NT2/D1 (cell line): ENCODE results near the gene TMEM179.

ENCODE experiments used
- DNase-seq: peaks from one replicate; pipeline ENCODE4 v3.0.0-alpha.2; 2011; ENCODE audit warnings: low read depth, low spot score
- H3K27me3 ChIP-seq: 2 replicates; pipeline ENCODE4 v1.6.0; 2011; ENCODE audit warnings: mild to moderate bottlenecking; ENCODE audit not compliant: insufficient read length, insufficient read depth
- H3K36me3 ChIP-seq: 2 replicates; pipeline ENCODE4 v1.6.1; 2011; ENCODE audit warnings: mild to moderate bottlenecking, low read length, mixed read lengths; ENCODE audit not compliant: insufficient read depth, insufficient read length
- H3K4me1 ChIP-seq: 2 replicates; pipeline ENCODE4 v1.5.1; 2011; ENCODE audit not compliant: insufficient read depth, insufficient read length
- H3K4me3 ChIP-seq: 2 replicates; pipeline ENCODE4 v1.5.1; 2011; ENCODE audit warnings: low read depth; ENCODE audit not compliant: insufficient read length
- H3K9ac ChIP-seq: 2 replicates; pipeline ENCODE4 v1.6.0; 2011; ENCODE audit warnings: low read depth; ENCODE audit not compliant: insufficient read length
- H3K9me3 ChIP-seq: 2 replicates; pipeline ENCODE4 v1.5.1; 2011; ENCODE audit warnings: mild to moderate bottlenecking, low read length; ENCODE audit not compliant: insufficient read depth
- SUZ12 ChIP-seq: IDR thresholded peaks from 2 replicates; pipeline ENCODE4 v1.6.1; 2011; ENCODE audit not compliant: insufficient read length, insufficient read depth; ENCODE audit errors: extremely low read depth
- YY1 ChIP-seq: IDR thresholded peaks from 2 replicates; pipeline ENCODE4 v1.6.1; 2011; ENCODE audit not compliant: insufficient read length, insufficient read depth
- ZNF274 ChIP-seq: IDR thresholded peaks from 2 replicates; pipeline ENCODE4 v1.6.1; 2011; ENCODE audit warnings: mild to moderate bottlenecking, low read depth, low read length

Gene TMEM179

GRCh38 chr14:104544362-104544961 is 60.1 kb downstream of the TMEM179 start:
- Histone ChIP-seq H3K4me1 (peaks cover 11% of the 10 kb centered on the region), H3K9me3 (no peaks in the 10 kb centered on the region), H3K9ac (no peak overlapping the region), H3K36me3 (no peaks in the 10 kb centered on the region), H3K27me3 (no peaks in the 10 kb centered on the region), H3K4me3 (no peak overlapping the region)
- DNase-seq, result no peak
- TF ChIP-seq SUZ12 (no peak), ZNF274 (no peak), YY1 (no peak)

- H3K9ac ChIP-seq, result no peak overlapping the region
- H3K27me3 ChIP-seq, result no peaks in the 10 kb centered on the region
- peaks cover 6% of the 10 kb centered on the region for H3K4me1 ChIP-seq
- TF ChIP-seq ZNF274, result no peak
- DNase-seq, result no peak
- no peak overlapping the region for H3K4me3 ChIP-seq
- H3K9me3 ChIP-seq, result no peaks in the 10 kb centered on the region
- no peaks in the 10 kb centered on the region for H3K36me3 ChIP-seq
These were observed 61.4 kb downstream of the TMEM179 start for GRCh38 chr14:104542871-104543830.

- Histone ChIP-seq H3K27me3 (no peaks in the 10 kb centered on the region), H3K9me3 (no peaks in the 10 kb centered on the region), H3K4me1 (peaks cover 7% of the 10 kb centered on the region), H3K36me3 (no peaks in the 10 kb centered on the region), H3K9ac (no peak overlapping the region), H3K4me3 (no peak overlapping the region)
- TF ChIP-seq ZNF274 (no peak), SUZ12 (no peak), YY1 (no peak)
- DNase-seq, result no peak
These were observed 62.6 kb downstream of the TMEM179 start for GRCh38 chr14:104541905-104542465.
